Pancreas (tissue), 10 donors: ENCODE results near the gene SERPINB2. TPM values are rescaled to one million over a fixed set of nuclear protein-coding genes. Genes with fewer than 3 reads are reported as not detected.
A peak's percentile ranks its signal among the peaks of the same experiment; 100 is the strongest.

Experiments
- ATAC-seq, 4 donors: fragments of 200-7000 bp; cut with Tn5 transposase; one replicate each; pipeline versions ENCODE4 v1.8.0 to v1.9.1; 2020; ENCODE audit warnings: mild to moderate bottlenecking in 4 of 4, moderate library complexity in 4 of 4
- DNase-seq, 6 donors: peaks; one replicate each; pipeline ENCODE4 v3.0.0-alpha.2; 2020
- FAIRE-seq: peaks from 2 replicates; lab custom pipeline; 2012; peaks lifted over from hg19 to GRCh38; lab: Jason Lieb, UNC
- H3K27ac ChIP-seq, 4 donors: fragments of 200-600 bp; sonication (generic); 1 replicate in 3 of 4; 2 replicates in 1 of 4; pipeline versions ENCODE4 v1.5.0 to v1.8.0; 2020
- H3K27me3 ChIP-seq, 4 donors: fragments of 200-600 bp; one replicate each; pipeline ENCODE4 v1.8.0; 2021
- H3K36me3 ChIP-seq, 3 donors: fragments of 200-600 bp; sonication (generic) in 1 of 3; one replicate each; pipeline versions ENCODE4 v1.5.0 to v1.8.0; 2020 to 2021
- H3K4me1 ChIP-seq, 3 donors: fragments of 200-600 bp; one replicate each; pipeline ENCODE4 v1.8.0; 2021
- H3K4me3 ChIP-seq, 4 donors: fragments of 200-600 bp; sonication (generic) in 2 of 4; one replicate each; pipeline versions ENCODE4 v1.5.0 to v1.8.0; 2020 to 2021
- H3K9me3 ChIP-seq, 4 donors: fragments of 200-600 bp; one replicate each; pipeline ENCODE4 v1.8.0; 2021
- CTCF ChIP-seq, 4 donors: fragments of 200-600 bp; sonication (generic) in 3 of 4; IDR thresholded peaks; one replicate each; pipeline versions ENCODE4 v1.5.0 to v1.8.0; 2021; ENCODE audit warnings: antibody characterized with exemption in 4 of 4
- WGBS, 2 donors: extraction: QIAGEN DNeasy Blood & Tissue Kit; methylation state at CpG; one replicate each; pipeline ENCODE4 v1.1.7; 2013; 5-methylcytosine and 5-hydroxymethylcytosine counted together
- intact Hi-C, 3 donors: fragments of 100-400 bp; cut with DNase I; formaldehyde crosslinking; loops; one replicate each; pipeline versions ENCODE4 v1.11.1 to v1.14.2; 2022
- polyA plus RNA-seq, 2 donors: library from polyadenylated mRNA; stranded (reverse); fragments of 200-250 nt; gene quantifications; one replicate each; pipeline ENCODE4 v1.2.3, GENCODE V29; 2013
- total RNA-seq, 6 donors: library from RNA; stranded (reverse); fragmentation: NEBNext Ultra II Directional in 4 of 6; extraction: Animal tissue kit (Norgen Biotek cat#: 25700) in 4 of 6; gene quantifications; one replicate each; pipeline versions ENCODE4 v1.2.1 to v1.2.4, GENCODE V29; 2021 to 2023
- donor health status: healthy with polysubstance abuse.
- donor health status: DM: no; HTN: no; CAD: no; lungs with moderate emphysema.
- donor health status: DM: no; HTN: no; CAD: no.
- donor health status: control.
- donor health status: control.
- donor health status: Bipolar disorder and iron deficiency.
- donor health status: DM: yes; HTN: yes; CAD: no.
- donor health status: DM: no; HTN: no; CAD: no.
- donor health status: DM: no; HTN: no; CAD: no.
- donor health status: DM: yes; HTN: yes; CAD: no.

The SERPINB2 gene
- total and polyA plus RNA-seq, 8 donors = 0.22 to 9.7 (median 0.46) TPM; not detected in 1

GRCh38 chr18:63890237-63890949 is 2.9 kb downstream of the SERPINB2 start:
- 83 to 85% methylated on average over 6 of the region's 6 CpGs for WGBS, 2 donors
- H3K27me3 ChIP-seq = no peaks in the 10 kb centered on the region
- no peak for FAIRE-seq
- no peak for TF ChIP-seq CTCF (IDR thresholded peaks at IDR 0.05)
- H3K36me3 ChIP-seq = no peaks in the 10 kb centered on the region
- ATAC-seq = no peak
- no peak overlapping the region for H3K4me3 ChIP-seq
- intact Hi-C loops = no loop called here
- no peak for DNase-seq
- no peaks in the 10 kb centered on the region for H3K9me3 ChIP-seq
- no peaks in the 10 kb centered on the region for H3K4me1 ChIP-seq
- no peak overlapping the region for H3K27ac ChIP-seq

- no peaks in the 10 kb centered on the region for H3K27me3 ChIP-seq
- no peak overlapping the region for H3K27ac ChIP-seq
- TF ChIP-seq CTCF (IDR thresholded peaks at IDR 0.05) = no peak
- no peaks in the 10 kb centered on the region for H3K36me3 ChIP-seq
- WGBS, 2 donors = 84 to 88% methylated on average over 5 of the region's 5 CpGs
- no peaks in the 10 kb centered on the region for H3K4me1 ChIP-seq
- no peak for ATAC-seq
- intact Hi-C loops = no loop called here
- H3K9me3 ChIP-seq = no peaks in the 10 kb centered on the region
- H3K4me3 ChIP-seq = no peak overlapping the region
- no peak for FAIRE-seq
- DNase-seq = no peak
Measured at GRCh38 chr18:63890950-63891304, 3.4 kb downstream of the SERPINB2 start.

- no peaks in the 10 kb centered on the region for H3K4me1 ChIP-seq
- H3K9me3 ChIP-seq = no peaks in the 10 kb centered on the region
- intact Hi-C loops = no loop called here
- no peaks in the 10 kb centered on the region for H3K36me3 ChIP-seq
- no peak overlapping the region for H3K27ac ChIP-seq
- H3K4me3 ChIP-seq = no peak overlapping the region
- no peak for TF ChIP-seq CTCF (IDR thresholded peaks at IDR 0.05)
- DNase-seq (no peak), ATAC-seq (no peak), FAIRE-seq (no peak)
- 89 to 90% methylated on average over 4 of the region's 4 CpGs for WGBS, 2 donors
- H3K27me3 ChIP-seq = no peaks in the 10 kb centered on the region
Measured at GRCh38 chr18:63892566-63892965, 5.1 kb downstream of the SERPINB2 start.

- Histone ChIP-seq H3K36me3 (no peaks in the 10 kb centered on the region), H3K9me3 (no peaks in the 10 kb centered on the region), H3K4me3 (no peak overlapping the region), H3K27me3 (no peaks in the 10 kb centered on the region), H3K27ac (no peak overlapping the region), H3K4me1 (no peaks in the 10 kb centered on the region)
- DNase-seq (peak in 1 of 6 donors; percentile 38), FAIRE-seq (no peak), ATAC-seq (no peak)
- TF ChIP-seq CTCF (IDR thresholded peaks at IDR 0.05) = no peak
- intact Hi-C loops = no loop called here
- WGBS, 2 donors = 86 to 88% methylated on average over 6 of the region's 6 CpGs
Measured at GRCh38 chr18:63894106-63894772, 6.7 kb downstream of the SERPINB2 start.

- WGBS, 2 donors = 82 to 84% methylated on average over 6 of the region's 6 CpGs
- intact Hi-C loops = no loop called here
- no peak for DNase-seq
- Histone ChIP-seq H3K4me3 (no peak overlapping the region), H3K27me3 (no peaks in the 10 kb centered on the region), H3K27ac (no peak overlapping the region), H3K36me3 (no peaks in the 10 kb centered on the region), H3K4me1 (no peaks in the 10 kb centered on the region), H3K9me3 (no peaks in the 10 kb centered on the region)
- no peak for FAIRE-seq
- ATAC-seq = no peak
- no peak for TF ChIP-seq CTCF (IDR thresholded peaks at IDR 0.05)
Measured at GRCh38 chr18:63895190-63895589, 7.7 kb downstream of the SERPINB2 start.
